Measurements from ENCODE around the gene RAB7B. TPM values are rescaled to one million over a fixed set of nuclear protein-coding genes. Genes with fewer than 3 reads are reported as not detected.

The RAB7B gene
- total and polyA plus RNA-seq, 2 donors from 2014 or later = 0.73 to 2.0 TPM

- H3K9me3 ChIP-seq (ENCODE audit: control insufficient read depth in 2 of 3, insufficient read depth in 1 of 3, low read length in 3 of 3) = no peaks in the 10 kb centered on the region
- intact Hi-C loops (cut with DNase I) = no loop called here
- no peaks in the 10 kb centered on the region for H3K36me3 ChIP-seq (ENCODE audit: control insufficient read depth in 2 of 3, insufficient read depth in 3 of 3, low read length in 3 of 3)
- FAIRE-seq = no peak
- DNase-seq = no peak
- H3K4me3 ChIP-seq (ENCODE audit: low read length in 3 of 3) = no peak overlapping the region
- TF ChIP-seq, protein P1, sequence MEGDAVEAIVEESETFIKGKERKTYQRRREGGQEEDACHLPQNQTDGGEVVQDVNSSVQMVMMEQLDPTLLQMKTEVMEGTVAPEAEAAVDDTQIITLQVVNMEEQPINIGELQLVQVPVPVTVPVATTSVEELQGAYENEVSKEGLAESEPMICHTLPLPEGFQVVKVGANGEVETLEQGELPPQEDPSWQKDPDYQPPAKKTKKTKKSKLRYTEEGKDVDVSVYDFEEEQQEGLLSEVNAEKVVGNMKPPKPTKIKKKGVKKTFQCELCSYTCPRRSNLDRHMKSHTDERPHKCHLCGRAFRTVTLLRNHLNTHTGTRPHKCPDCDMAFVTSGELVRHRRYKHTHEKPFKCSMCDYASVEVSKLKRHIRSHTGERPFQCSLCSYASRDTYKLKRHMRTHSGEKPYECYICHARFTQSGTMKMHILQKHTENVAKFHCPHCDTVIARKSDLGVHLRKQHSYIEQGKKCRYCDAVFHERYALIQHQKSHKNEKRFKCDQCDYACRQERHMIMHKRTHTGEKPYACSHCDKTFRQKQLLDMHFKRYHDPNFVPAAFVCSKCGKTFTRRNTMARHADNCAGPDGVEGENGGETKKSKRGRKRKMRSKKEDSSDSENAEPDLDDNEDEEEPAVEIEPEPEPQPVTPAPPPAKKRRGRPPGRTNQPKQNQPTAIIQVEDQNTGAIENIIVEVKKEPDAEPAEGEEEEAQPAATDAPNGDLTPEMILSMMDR (IDR thresholded peaks at IDR 0.05; ENCODE audit: borderline replicate concordance, extremely low read depth, insufficient read depth) = no peak
- no peaks in the 10 kb centered on the region for H3K4me1 ChIP-seq (ENCODE audit: control insufficient read depth in 2 of 3, insufficient read depth in 2 of 3, low read depth in 1 of 3, low read length in 3 of 3)
- no peak overlapping the region for H3K9ac ChIP-seq (ENCODE audit: low read length in 3 of 3)
- H3K27me3 ChIP-seq (ENCODE audit: control insufficient read depth, insufficient read depth, low read length) = no peaks in the 10 kb centered on the region
- H3K27ac ChIP-seq (ENCODE audit: low read depth in 2 of 2, low read length in 2 of 2) = no peak overlapping the region
These were observed 66.9 kb downstream of the RAB7B start for GRCh38 chr1:205936311-205936710.

- no peak for DNase-seq
- no peaks in the 10 kb centered on the region for H3K36me3 ChIP-seq (ENCODE audit: control insufficient read depth in 2 of 3, insufficient read depth in 3 of 3, low read length in 3 of 3)
- H3K27me3 ChIP-seq (ENCODE audit: control insufficient read depth, insufficient read depth, low read length) = no peaks in the 10 kb centered on the region
- H3K9ac ChIP-seq (ENCODE audit: low read length in 3 of 3) = no peak overlapping the region
- TF ChIP-seq, protein P1 (IDR thresholded peaks at IDR 0.05; ENCODE audit: borderline replicate concordance, extremely low read depth, insufficient read depth) = no peak
- H3K4me3 ChIP-seq (ENCODE audit: low read length in 3 of 3) = no peak overlapping the region
- no peak for FAIRE-seq
- H3K4me1 ChIP-seq (ENCODE audit: control insufficient read depth in 2 of 3, insufficient read depth in 2 of 3, low read depth in 1 of 3, low read length in 3 of 3) = no peaks in the 10 kb centered on the region
- H3K27ac ChIP-seq (ENCODE audit: low read depth in 2 of 2, low read length in 2 of 2) = no peak overlapping the region
- intact Hi-C loops (cut with DNase I) = no loop called here
- no peaks in the 10 kb centered on the region for H3K9me3 ChIP-seq (ENCODE audit: control insufficient read depth in 2 of 3, insufficient read depth in 1 of 3, low read length in 3 of 3)
These were observed 67.3 kb downstream of the RAB7B start for GRCh38 chr1:205935869-205936268.

DNA sequence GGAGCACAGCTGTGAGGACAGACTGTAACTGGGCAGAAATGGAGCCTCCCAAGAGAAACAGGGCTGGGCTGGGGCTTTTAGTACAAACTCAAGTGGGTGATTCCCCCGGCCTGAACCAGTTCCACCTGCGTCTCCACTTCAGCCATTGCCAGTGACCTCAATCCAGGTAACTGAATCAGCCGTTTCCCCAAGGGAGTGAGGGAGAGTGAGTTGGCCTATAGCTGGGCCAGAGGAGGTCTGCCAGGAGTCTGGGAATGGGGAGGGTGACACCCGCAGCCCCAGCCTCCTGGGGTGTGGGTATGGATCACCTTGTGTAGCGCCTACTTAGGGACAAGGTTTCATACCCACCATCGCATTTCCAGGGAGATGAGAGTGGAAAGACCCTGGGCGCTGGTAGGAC, 68.4 kb downstream of the RAB7B start:
- DNase-seq (no peak), FAIRE-seq (no peak)
- Histone ChIP-seq H3K27ac (ENCODE audit: low read depth in 2 of 2, low read length in 2 of 2) (no peak overlapping the region), H3K9me3 (ENCODE audit: control insufficient read depth in 2 of 3, insufficient read depth in 1 of 3, low read length in 3 of 3) (no peaks in the 10 kb centered on the region), H3K27me3 (ENCODE audit: control insufficient read depth, insufficient read depth, low read length) (no peaks in the 10 kb centered on the region), H3K4me3 (ENCODE audit: low read length in 3 of 3) (no peak overlapping the region), H3K36me3 (ENCODE audit: control insufficient read depth in 2 of 3, insufficient read depth in 3 of 3, low read length in 3 of 3) (no peaks in the 10 kb centered on the region), H3K4me1 (ENCODE audit: control insufficient read depth in 2 of 3, insufficient read depth in 2 of 3, low read depth in 1 of 3, low read length in 3 of 3) (no peaks in the 10 kb centered on the region), H3K9ac (ENCODE audit: low read length in 3 of 3) (no peak overlapping the region)
- TF ChIP-seq, protein P1 (IDR thresholded peaks at IDR 0.05; ENCODE audit: borderline replicate concordance, extremely low read depth, insufficient read depth) = no peak
- intact Hi-C loops (cut with DNase I) = no loop called here

All from kidney (tissue), 14 donors.